B cell (primary cell): ENCODE data around the gene SLC25A14. TPM values are rescaled to one million over a fixed set of nuclear protein-coding genes. Genes with fewer than 3 reads are reported as not detected.

Experiments
- ATAC-seq: fragments of 200-7000 bp; cut with Tn5 transposase; one replicate; pipeline ENCODE4 v1.10.0; 2021; ENCODE audit warnings: low read depth, mild to moderate bottlenecking, moderate number of reproducible peaks, moderate library complexity
- CTCF ChIA-PET: fragments of 350-600 bp; sonication (Branson Sonifier 250); formaldehyde crosslinking; loops from one replicate; lab custom pipeline; 2021; ENCODE audit warnings: antibody characterized with exemption, inconsistent platforms; lab: Charles Lee
- POLR2A ChIA-PET: fragments of 350-600 bp; sonication (Branson Sonifier 250); formaldehyde crosslinking; loops from one replicate; lab custom pipeline; 2021; ENCODE audit warnings: antibody characterized with exemption; lab: Charles Lee
- DNase-seq: peaks from one replicate; pipeline ENCODE4 v3.0.0; 2013
- H2AFZ ChIP-seq: 2 replicates; pipeline ENCODE4 v1.6.1; 2012; ENCODE audit warnings: mild to moderate bottlenecking, low read depth, low read length; ENCODE audit not compliant: insufficient read depth, poor library complexity, severe bottlenecking
- H3K27ac ChIP-seq, 2 donors: 1 replicate in 1 of 2; 2 replicates in 1 of 2; pipeline ENCODE4 v1.5.1; 2012 to 2013; ENCODE audit warnings: low read length in 2 of 2, mild to moderate bottlenecking in 2 of 2, moderate library complexity in 1 of 2
- H3K27me3 ChIP-seq, 4 experiments: fragments of 200-600 bp in 1 of 4; sonication (generic) in 1 of 4; replicated peaks in 1 of 4; 1 replicate in 2 of 4; 2 replicates in 2 of 4; pipeline versions ENCODE4 v1.6.1 to v1.7.0; 2013 to 2016; ENCODE audit warnings: low read length in 3 of 4, mild to moderate bottlenecking in 2 of 4, mixed read lengths in 1 of 4, moderate library complexity in 1 of 4; ENCODE audit not compliant: insufficient read depth in 4 of 4, control insufficient read depth in 3 of 4; ENCODE audit errors: control extremely low read depth in 1 of 4
- H3K36me3 ChIP-seq, 2 experiments: replicated peaks in 1 of 2; 1 replicate in 1 of 2; 2 replicates in 1 of 2; pipeline versions ENCODE4 v1.6.1 to v1.7.1; 2013; ENCODE audit warnings: low read length in 1 of 2; ENCODE audit not compliant: insufficient read depth in 2 of 2, control insufficient read depth in 1 of 2; ENCODE audit errors: control extremely low read depth in 1 of 2, extremely low read depth in 1 of 2
- H3K4me1 ChIP-seq, 2 donors: fragments of 200-600 bp in 1 of 2; sonication (generic) in 1 of 2; 1 replicate in 1 of 2; 2 replicates in 1 of 2; pipeline versions ENCODE4 v1.5.1 to v1.6.1; 2013 to 2017; ENCODE audit warnings: low read length in 2 of 2; ENCODE audit not compliant: control insufficient read depth in 2 of 2, insufficient read depth in 2 of 2
- H3K4me2 ChIP-seq: replicated peaks from 2 replicates; pipeline ENCODE3; 2012; ENCODE audit warnings: mild to moderate bottlenecking, low read depth, low read length; ENCODE audit not compliant: poor library complexity, severe bottlenecking
- H3K4me3 ChIP-seq, 5 experiments: fragments of 200-600 bp in 1 of 5; sonication (generic) in 1 of 5; 1 replicate in 3 of 5; 2 replicates in 2 of 5; pipeline versions ENCODE4 v1.5.1 to v1.7.0; 2011 to 2016; ENCODE audit warnings: low read length in 4 of 5, mild to moderate bottlenecking in 4 of 5, low read depth in 2 of 5, control low read depth in 1 of 5, moderate library complexity in 1 of 5; ENCODE audit not compliant: insufficient read depth in 1 of 5; ENCODE audit errors: control extremely low read depth in 1 of 5, extremely low read depth in 1 of 5
- H3K79me2 ChIP-seq: fragments of 200-600 bp; sonication (generic); one replicate; pipeline ENCODE4 v1.6.0; 2016; ENCODE audit warnings: low read length; ENCODE audit not compliant: control insufficient read depth, insufficient read depth
- H3K9ac ChIP-seq: fragments of 200-600 bp; sonication (generic); 2 replicates; pipeline ENCODE4 v1.6.1; 2017; ENCODE audit warnings: mild to moderate bottlenecking, low read length, moderate library complexity
- H3K9me3 ChIP-seq, 3 donors: one replicate each; pipeline versions ENCODE4 v1.6.1 to v1.7.1; 2013; ENCODE audit warnings: low read length in 2 of 3; ENCODE audit not compliant: control insufficient read depth in 2 of 3, insufficient read depth in 1 of 3; ENCODE audit errors: control extremely low read depth in 1 of 3
- H4K20me1 ChIP-seq: 2 replicates; pipeline ENCODE4 v1.6.0; 2012; ENCODE audit warnings: mild to moderate bottlenecking, low read length; ENCODE audit not compliant: insufficient read depth, control insufficient read depth, poor library complexity, severe bottlenecking
- H3K27ac Mint-ChIP-seq: one replicate; pipeline ENCODE4 v1.8.0; 2021; ENCODE audit warnings: mixed read lengths
- H3K27me3 Mint-ChIP-seq: one replicate; pipeline ENCODE4 v1.8.0; 2021; ENCODE audit warnings: mixed read lengths
- H3K4me1 Mint-ChIP-seq: one replicate; pipeline ENCODE4 v1.8.0; 2021; ENCODE audit warnings: mixed read lengths
- H3K4me3 Mint-ChIP-seq: one replicate; pipeline ENCODE4 v1.8.0; 2021; ENCODE audit warnings: mixed read lengths
- H3K9me3 Mint-ChIP-seq: one replicate; pipeline ENCODE4 v1.8.0; 2022; ENCODE audit warnings: mixed read lengths; ENCODE audit not compliant: insufficient read depth
- EZH2 ChIP-seq: IDR thresholded peaks from 2 replicates; pipeline ENCODE4 v1.6.1; 2012; ENCODE audit warnings: borderline replicate concordance, low read depth, mild to moderate bottlenecking, moderate library complexity, low read length; ENCODE audit not compliant: insufficient read depth, poor library complexity, severe bottlenecking
- WGBS: methylation state at CpG from one replicate; pipeline ENCODE4 v1.1.5; 2013; ENCODE audit warnings: missing lambda C conversion rate; ENCODE audit not compliant: insufficient coverage; 5-methylcytosine and 5-hydroxymethylcytosine counted together
- intact Hi-C: fragments of 100-400 bp; cut with micrococcal nuclease; formaldehyde crosslinking; loops from one replicate; pipeline ENCODE4 v1.10.0; 2022
- polyA plus RNA-seq: library from polyadenylated mRNA; depleted of rRNA; stranded (reverse); fragments of >200 nt; gene quantifications from 2 replicates; pipeline ENCODE4 v1.2.3, GENCODE V29; 2012
- total RNA-seq, 2 donors: library from RNA; stranded (reverse); fragments of 120-200 nt in 1 of 2; gene quantifications; 1 replicate in 1 of 2; 2 replicates in 1 of 2; pipeline versions ENCODE4 v1.2.3 to v1.2.4, GENCODE V29; 2013 to 2022
- TF ChIP-seq, protein P1 (sequence below): fragments of 200-600 bp; IDR thresholded peaks from one replicate; pipeline ENCODE4 v1.8.0; 2022; ENCODE audit warnings: antibody characterized with exemption, mild to moderate bottlenecking

Gene SLC25A14
- total and polyA plus RNA-seq, 2 donors (not counting 1 experiment from before 2014, with no cell fraction given) = 13.1 to 23.7 TPM

DNA sequence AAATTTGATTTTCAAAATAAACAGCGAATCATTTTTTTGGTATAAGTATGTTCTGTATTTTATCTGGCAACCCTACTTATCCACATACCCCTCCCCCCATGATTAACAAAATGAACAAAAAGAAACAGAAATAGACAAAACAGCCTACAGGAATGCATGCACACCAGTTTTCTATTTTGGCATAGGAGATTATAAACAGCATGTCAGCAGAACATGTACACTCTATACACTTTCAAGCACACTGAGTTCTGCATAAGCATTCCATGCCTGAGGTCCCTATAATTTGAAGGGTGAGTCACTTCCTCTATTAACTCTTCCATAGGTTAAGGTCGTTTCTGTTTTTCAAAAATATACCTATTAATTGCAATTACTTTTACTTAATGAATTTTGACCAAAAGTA is 43.0 kb upstream of the SLC25A14 start:
- ChIA-PET POLR2A (interaction anchor here (0.6 kb wide), 1 partner anchor 69 kb away, joined by 5 read pairs; no protein-coding TSS in a partner anchor), CTCF (no interaction called here)
- Histone ChIP-seq H3K36me3 (no peaks in the 10 kb centered on the region), H3K9me3 (no peaks in the 10 kb centered on the region), H3K4me3 (no peak overlapping the region), H4K20me1 (no peaks in the 10 kb centered on the region), H2AFZ (no peak overlapping the region), H3K4me2 (no peak overlapping the region), H3K9ac (no peak overlapping the region), H3K79me2 (no peaks in the 10 kb centered on the region), H3K27me3 (no peaks in the 10 kb centered on the region), H3K27ac (no peak overlapping the region), H3K4me1 (no peaks in the 10 kb centered on the region)
- Mint-ChIP-seq H3K4me3 (no peak overlapping the region), H3K27ac (no peak overlapping the region), H3K9me3 (no peaks in the 10 kb centered on the region), H3K27me3 (no peaks in the 10 kb centered on the region), H3K4me1 (no peaks in the 10 kb centered on the region)
- WGBS = no CpG with 5 or more reads among the region's 2 CpGs
- DNase-seq (no peak), ATAC-seq (no peak)
- intact Hi-C loops = no loop called here
- TF ChIP-seq, protein P1, sequence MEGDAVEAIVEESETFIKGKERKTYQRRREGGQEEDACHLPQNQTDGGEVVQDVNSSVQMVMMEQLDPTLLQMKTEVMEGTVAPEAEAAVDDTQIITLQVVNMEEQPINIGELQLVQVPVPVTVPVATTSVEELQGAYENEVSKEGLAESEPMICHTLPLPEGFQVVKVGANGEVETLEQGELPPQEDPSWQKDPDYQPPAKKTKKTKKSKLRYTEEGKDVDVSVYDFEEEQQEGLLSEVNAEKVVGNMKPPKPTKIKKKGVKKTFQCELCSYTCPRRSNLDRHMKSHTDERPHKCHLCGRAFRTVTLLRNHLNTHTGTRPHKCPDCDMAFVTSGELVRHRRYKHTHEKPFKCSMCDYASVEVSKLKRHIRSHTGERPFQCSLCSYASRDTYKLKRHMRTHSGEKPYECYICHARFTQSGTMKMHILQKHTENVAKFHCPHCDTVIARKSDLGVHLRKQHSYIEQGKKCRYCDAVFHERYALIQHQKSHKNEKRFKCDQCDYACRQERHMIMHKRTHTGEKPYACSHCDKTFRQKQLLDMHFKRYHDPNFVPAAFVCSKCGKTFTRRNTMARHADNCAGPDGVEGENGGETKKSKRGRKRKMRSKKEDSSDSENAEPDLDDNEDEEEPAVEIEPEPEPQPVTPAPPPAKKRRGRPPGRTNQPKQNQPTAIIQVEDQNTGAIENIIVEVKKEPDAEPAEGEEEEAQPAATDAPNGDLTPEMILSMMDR = no peak
- TF ChIP-seq EZH2 = no peak

DNA sequence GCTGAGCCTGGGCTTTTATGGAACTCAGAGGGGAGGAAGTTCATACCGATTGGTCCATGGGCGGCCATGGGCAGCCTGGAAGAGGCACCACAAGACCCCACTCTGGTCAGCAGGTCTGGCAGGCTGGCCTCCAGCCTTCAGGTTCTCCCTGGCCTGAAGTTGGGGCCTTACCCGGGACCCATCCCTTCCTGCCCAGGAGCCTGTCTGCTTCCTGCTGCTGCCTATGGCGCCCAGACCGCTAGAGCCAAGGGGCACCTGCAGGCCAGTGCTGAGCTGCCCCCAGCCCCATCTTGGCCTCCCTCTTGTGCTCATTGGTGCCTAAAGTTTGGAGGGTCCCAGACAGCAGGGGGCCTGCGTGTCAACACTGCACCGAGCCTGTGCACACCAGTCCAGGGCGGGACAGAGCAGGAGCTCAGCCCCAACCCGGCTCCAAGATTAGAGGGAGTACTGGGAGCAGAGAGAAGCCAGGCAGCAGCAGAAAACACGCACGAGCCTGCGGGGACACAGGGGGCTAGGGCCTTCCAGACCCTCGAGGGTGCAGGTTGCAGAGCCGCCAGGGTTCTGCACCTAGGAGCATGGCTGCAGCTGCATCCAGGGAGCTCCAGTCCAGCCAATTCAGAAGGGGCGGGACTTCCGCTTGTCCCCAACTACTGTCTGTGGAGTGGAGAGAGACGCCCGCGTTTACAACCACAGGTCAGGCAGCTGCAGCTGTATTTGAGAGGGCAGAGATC is 40.3 kb upstream of the SLC25A14 start:
- WGBS = 91% methylated on average over 6 of the region's 19 CpGs
- no peak overlapping the region for H3K4me3 Mint-ChIP-seq

More for the DNA sequence above, 40.3 kb upstream of the SLC25A14 start:
- Histone ChIP-seq H3K27ac (no peak overlapping the region), H3K9ac (no peak overlapping the region), H3K36me3 (no peaks in the 10 kb centered on the region), H3K27me3 (no peaks in the 10 kb centered on the region), H3K4me3 (no peak overlapping the region), H3K9me3 (no peaks in the 10 kb centered on the region), H3K79me2 (no peaks in the 10 kb centered on the region), H3K4me2 (no peak overlapping the region), H3K4me1 (no peaks in the 10 kb centered on the region), H2AFZ (no peak overlapping the region), H4K20me1 (no peaks in the 10 kb centered on the region)
- H3K27ac Mint-ChIP-seq = no peak overlapping the region
- peaks cover 2% of the 10 kb centered on the region for H3K27me3 Mint-ChIP-seq
- CTCF ChIA-PET = no interaction called here
- no peak for ATAC-seq
- TF ChIP-seq, protein P1 = no peak
- no peak for TF ChIP-seq EZH2
- intact Hi-C loops = no loop called here
- H3K9me3 Mint-ChIP-seq = no peaks in the 10 kb centered on the region
- H3K4me1 Mint-ChIP-seq = no peaks in the 10 kb centered on the region
- DNase-seq = no peak
- POLR2A ChIA-PET = no interaction called here
